Measurements from ENCODE around the gene GPR183. TPM values are rescaled to one million over a fixed set of nuclear protein-coding genes. Genes with fewer than 3 reads are reported as not detected.

GPR183 gene
- polyA plus RNA-seq, 1 experiment: 0.31 TPM

DNA sequence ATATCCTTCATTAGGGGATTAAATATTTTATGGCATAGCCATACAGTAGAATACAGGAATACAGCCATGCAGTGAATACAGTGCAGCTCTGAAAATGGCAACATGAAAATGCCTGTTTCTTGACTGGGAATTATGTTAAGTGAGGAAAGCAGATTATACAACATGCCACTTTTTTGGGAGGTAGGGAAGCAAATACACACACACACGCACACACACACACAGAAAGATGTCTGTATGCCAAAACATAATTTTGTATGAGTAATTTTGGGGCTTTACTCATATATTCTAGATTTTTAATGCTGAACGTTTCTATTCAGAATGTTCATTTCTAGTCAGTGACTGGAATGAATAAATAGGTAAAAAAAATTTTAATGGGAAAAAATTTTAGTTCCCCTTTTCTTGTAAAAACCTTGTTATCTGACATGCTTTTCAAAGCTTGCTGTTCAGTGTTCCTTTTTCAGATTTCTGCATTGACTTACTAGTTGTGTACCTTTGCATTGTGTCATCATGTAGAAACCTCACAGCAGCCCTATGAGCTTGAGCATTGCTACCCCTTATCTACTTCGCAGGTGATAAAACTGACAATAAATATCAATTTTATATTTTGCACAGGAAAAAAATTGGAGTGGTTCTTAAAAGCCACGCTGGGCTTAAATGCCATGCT lies 7.8 kb downstream of the GPR183 start:
- ChIA-PET CTCF (interaction anchor here (1.1 to 3.2 kb wide), 2 partner anchors 137 to 307 kb away, joined by 4 to 14 read pairs; partner anchors contain the start of gene CLYBL), POLR2A (no interaction called here)
- Histone ChIP-seq H3K36me3 (ENCODE audit: control insufficient read depth, insufficient read depth, low read length) (no peaks in the 10 kb centered on the region), H3K4me3 (ENCODE audit: low read depth, low read length) (no peak overlapping the region), H3K27me3 (ENCODE audit: control insufficient read depth, insufficient read depth, low read length) (no peaks in the 10 kb centered on the region)
- no peak for TF ChIP-seq CTCF (IDR thresholded peaks at IDR 0.05; ENCODE audit: insufficient read depth, low read depth, low read length)
- DNase-seq (ENCODE audit: low read depth): no peak

GRCh38 chr13:99298056-99298455 lies 9.1 kb downstream of the GPR183 start:
- no peaks in the 10 kb centered on the region for H3K36me3 ChIP-seq (ENCODE audit: control insufficient read depth, insufficient read depth, low read length)
- CTCF ChIA-PET: interaction anchor here (1.3 to 3.2 kb wide), 2 partner anchors 121 to 139 kb away, joined by 4 to 14 read pairs; no protein-coding TSS in a partner anchor
- no peak for TF ChIP-seq CTCF (IDR thresholded peaks at IDR 0.05; ENCODE audit: insufficient read depth, low read depth, low read length)
- H3K27me3 ChIP-seq (ENCODE audit: control insufficient read depth, insufficient read depth, low read length): no peaks in the 10 kb centered on the region
- H3K4me3 ChIP-seq (ENCODE audit: low read depth, low read length): no peak overlapping the region
- POLR2A ChIA-PET: no interaction called here
- no peak for DNase-seq (ENCODE audit: low read depth)

DNA sequence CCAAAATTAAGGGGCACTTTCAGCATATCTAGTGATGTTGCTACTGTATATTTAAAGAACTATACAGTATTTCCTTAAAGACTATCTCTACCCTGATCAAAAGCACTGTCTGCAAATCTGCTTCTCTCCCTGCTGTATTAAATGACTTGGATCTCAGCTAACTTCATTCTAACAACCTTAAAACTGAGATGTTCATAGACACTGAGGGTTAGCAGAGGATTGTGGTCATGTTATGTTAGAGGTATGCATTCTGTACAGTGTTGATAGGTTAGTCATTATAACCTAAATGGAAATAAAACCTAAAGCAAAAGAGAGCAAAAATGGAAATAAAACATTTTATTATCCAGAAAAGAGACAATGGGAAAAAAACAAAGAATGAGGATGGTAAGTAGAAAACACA lies 9.9 kb downstream of the GPR183 start:
- no peaks in the 10 kb centered on the region for H3K36me3 ChIP-seq (ENCODE audit: control insufficient read depth, insufficient read depth, low read length)
- no peak for TF ChIP-seq CTCF (IDR thresholded peaks at IDR 0.05; ENCODE audit: insufficient read depth, low read depth, low read length)
- H3K4me3 ChIP-seq (ENCODE audit: low read depth, low read length): no peak overlapping the region
- DNase-seq (ENCODE audit: low read depth): no peak
- CTCF ChIA-PET: interaction anchor here (1.3 to 3.2 kb wide), 3 partner anchors 10 to 139 kb away, joined by 4 to 14 read pairs (median 6); partner anchors contain the start of gene GPR183
- no peaks in the 10 kb centered on the region for H3K27me3 ChIP-seq (ENCODE audit: control insufficient read depth, insufficient read depth, low read length)
- POLR2A ChIA-PET: no interaction called here

GRCh38 chr13:99296398-99296797 lies 10.8 kb downstream of the GPR183 start:
- ChIA-PET CTCF (interaction anchor here (1.9 kb wide), 1 partner anchor 11 kb away, joined by 6 read pairs; the partner anchor contains the start of gene GPR183), POLR2A (no interaction called here)
- no peak for DNase-seq (ENCODE audit: low read depth)
- Histone ChIP-seq H3K36me3 (ENCODE audit: control insufficient read depth, insufficient read depth, low read length) (no peaks in the 10 kb centered on the region), H3K27me3 (ENCODE audit: control insufficient read depth, insufficient read depth, low read length) (no peaks in the 10 kb centered on the region), H3K4me3 (ENCODE audit: low read depth, low read length) (no peak overlapping the region)
- no peak for TF ChIP-seq CTCF (IDR thresholded peaks at IDR 0.05; ENCODE audit: insufficient read depth, low read depth, low read length)

DNA sequence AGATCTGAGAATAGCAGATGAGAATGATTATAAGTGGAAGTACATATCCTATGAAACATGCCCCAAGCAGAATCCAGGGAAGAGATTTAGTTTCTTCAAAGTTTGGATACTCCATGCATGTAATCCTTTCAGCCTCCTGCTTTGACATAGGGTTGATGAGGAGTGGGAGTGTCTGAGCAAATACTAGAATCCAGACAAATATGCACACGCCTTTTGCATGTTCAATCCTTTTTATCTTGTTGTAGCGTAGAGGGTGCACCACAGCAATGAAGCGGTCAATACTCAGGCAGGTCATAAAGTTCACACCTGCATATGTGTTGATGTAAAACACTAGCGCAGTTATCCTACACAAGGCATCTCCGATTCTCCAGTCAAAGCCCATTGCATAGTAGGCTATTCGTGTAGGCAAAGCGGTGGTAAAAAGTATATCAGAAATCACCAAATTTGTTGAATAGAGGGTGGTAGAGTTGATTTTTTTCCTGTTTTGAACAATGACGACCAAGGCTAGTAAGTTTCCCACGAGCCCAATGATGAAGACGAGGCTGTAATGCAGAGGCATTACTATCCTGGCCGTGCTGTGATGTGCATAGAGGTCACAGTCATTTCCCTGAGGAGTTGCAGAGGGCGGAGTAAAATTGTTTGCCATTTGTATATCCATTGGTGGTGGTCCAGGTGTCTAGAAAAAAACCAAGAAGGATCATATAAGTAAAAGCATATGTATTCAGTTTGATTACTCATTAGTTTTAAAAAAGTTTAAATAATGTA lies 11.5 kb downstream of the GPR183 start:
- POLR2A ChIA-PET: no interaction called here

More for the DNA sequence above, 11.5 kb downstream of the GPR183 start:
- H3K27me3 ChIP-seq (ENCODE audit: control insufficient read depth, insufficient read depth, low read length): no peaks in the 10 kb centered on the region
- CTCF ChIA-PET: interaction anchor here (1.9 kb wide), 1 partner anchor 12 kb away, joined by 6 read pairs; the partner anchor contains the start of gene GPR183
- DNase-seq (ENCODE audit: low read depth): no peak
- TF ChIP-seq CTCF (IDR thresholded peaks at IDR 0.05; ENCODE audit: insufficient read depth, low read depth, low read length): no peak
- no peak overlapping the region for H3K4me3 ChIP-seq (ENCODE audit: low read depth, low read length)
- no peaks in the 10 kb centered on the region for H3K36me3 ChIP-seq (ENCODE audit: control insufficient read depth, insufficient read depth, low read length)
